CD4-positive, alpha-beta T cell treated with Interleukin-4 for 4 hours (primary cell): ENCODE results near the gene ZDHHC14.
"Not testable (repeated sequence)": the region's sequence is repeated elsewhere in the genome, so short reads cannot be mapped to it uniquely, and the experiment has no call there.

Experiments
- DNase-seq: peaks from one replicate; pipeline ENCODE4 v3.0.0-alpha.2; 2020

The ZDHHC14 gene

GRCh38 chr6:157676241-157676640, 295.3 kb downstream of the ZDHHC14 start:
- no peak for DNase-seq

- no peak for DNase-seq
Observed at GRCh38 chr6:157677235-157677634, 296.2 kb downstream of the ZDHHC14 start.

GRCh38 chr6:157679605-157680580, 298.9 kb downstream of the ZDHHC14 start:
- DNase-seq: no peak

DNA sequence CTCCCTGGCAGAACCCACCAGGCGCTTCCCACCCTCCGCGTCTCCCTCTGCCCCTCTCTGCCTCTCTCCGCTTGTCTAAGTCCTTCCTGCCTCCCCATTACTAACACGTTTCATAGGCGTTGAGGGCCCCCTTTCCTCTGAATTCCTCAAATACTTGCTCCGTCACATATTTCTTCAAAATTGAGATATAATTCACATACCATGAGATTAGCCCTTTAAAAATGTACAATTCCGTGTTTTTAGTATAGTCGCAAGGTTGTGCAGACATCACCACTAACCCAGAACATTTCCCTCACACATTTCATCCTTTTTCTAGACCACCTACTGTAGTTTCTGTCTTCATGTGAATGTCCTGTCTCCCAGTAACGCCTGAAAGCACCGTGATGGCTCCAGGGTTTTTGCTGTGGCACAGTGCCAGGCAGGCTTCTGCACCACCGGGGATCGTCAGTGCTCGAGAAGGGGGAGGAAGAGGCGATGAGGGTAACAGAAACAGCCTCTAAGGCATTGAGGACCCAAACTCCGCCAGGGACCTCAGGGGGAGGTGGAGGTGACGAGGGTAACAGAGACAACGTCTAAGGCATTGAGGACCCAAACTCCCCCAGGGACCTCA, 300.2 kb downstream of the ZDHHC14 start:
- DNase-seq: no peak

DNA sequence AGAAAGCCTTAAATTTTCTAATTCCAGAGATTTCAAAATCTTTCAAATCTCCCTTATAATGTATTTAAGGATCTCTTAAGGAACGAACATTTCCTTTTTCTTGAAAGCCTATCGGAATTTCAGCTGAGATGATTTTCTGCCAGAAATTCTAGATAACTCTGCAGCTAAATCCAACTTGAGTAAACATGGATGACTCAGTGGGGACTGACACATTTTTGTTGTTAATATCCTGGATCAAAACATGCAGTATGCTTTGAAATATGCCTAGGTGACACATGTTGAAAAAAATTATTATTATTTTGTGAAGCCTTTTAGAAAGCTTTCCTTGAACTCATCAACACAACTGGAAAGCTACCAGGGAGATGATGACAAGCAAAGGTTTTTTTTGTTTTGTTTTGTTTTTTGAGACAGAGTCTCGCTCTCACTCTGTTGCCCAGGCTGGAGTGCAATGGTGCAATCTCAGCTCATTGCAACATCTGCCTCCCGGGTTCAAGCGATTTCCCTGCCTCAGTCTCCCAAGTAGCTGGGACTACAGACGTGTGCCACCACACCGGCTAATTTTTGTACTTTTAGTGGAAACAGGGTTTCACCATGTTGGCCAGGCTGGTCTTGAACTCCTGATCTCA, 302.0 kb downstream of the ZDHHC14 start:
- no peak for DNase-seq

DNA sequence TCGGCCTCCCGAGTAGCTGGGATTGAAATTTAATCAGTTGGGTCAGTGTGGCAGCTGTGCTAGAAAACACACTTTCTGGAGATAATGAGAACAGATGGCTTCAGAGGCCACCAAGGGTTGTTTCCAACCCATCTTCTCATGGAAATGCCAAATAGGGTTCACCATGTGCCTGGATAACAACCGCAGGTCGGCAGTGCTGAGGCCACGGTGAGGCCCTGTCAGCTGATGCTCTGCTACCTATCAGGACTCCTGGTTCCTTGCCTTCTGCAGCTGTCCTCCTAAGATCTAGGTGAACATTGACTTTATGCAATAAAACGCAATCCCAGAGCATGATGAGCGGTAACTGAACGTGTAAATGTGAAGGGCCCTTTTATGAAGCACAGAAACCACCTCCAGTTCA, 302.7 kb downstream of the ZDHHC14 start:
- no peak for DNase-seq

DNA sequence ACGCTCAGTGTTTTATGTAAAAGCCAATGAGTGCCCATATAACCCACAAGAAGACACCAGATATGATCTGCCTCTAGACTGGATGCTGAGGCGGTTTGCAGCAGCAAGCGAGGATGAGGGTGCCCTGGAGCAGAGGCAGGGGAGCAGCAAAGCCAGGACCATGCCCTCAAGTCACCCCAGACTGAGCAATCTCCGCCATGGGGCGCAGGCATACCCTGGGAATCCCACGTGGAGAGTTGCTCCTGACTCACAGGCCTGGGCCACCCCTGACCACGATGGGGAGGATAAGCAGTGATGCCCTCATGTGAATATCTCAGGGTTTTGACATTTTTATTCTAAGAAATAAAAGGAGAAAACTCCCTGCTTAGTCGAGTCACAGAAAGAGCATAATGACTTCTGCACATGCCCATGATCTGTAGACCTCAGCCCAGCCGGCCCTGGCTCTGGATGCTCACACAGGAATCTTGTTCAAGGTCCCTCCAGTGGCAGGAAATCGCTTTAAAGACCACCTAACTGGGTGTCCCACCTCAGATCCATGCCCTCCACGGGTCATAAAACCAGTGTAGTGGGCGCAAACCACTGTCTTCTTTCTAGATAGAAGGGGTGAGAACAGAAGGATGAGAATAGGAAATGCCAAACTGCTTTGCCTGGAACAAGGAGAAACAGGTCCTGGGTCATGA, 303.8 kb downstream of the ZDHHC14 start:
- no peak for DNase-seq

- no peak for DNase-seq
Observed at GRCh38 chr6:157685596-157686280, 304.7 kb downstream of the ZDHHC14 start.

GRCh38 chr6:157688275-157688959, 307.4 kb downstream of the ZDHHC14 start:
- DNase-seq: no peak

- DNase-seq: no peak
Observed at GRCh38 chr6:157688960-157689599, 308.1 kb downstream of the ZDHHC14 start.

GRCh38 chr6:157689875-157690274, 308.9 kb downstream of the ZDHHC14 start:
- DNase-seq: no peak

- no peak for DNase-seq
Observed at GRCh38 chr6:157690441-157691210, 309.6 kb downstream of the ZDHHC14 start.

DNA sequence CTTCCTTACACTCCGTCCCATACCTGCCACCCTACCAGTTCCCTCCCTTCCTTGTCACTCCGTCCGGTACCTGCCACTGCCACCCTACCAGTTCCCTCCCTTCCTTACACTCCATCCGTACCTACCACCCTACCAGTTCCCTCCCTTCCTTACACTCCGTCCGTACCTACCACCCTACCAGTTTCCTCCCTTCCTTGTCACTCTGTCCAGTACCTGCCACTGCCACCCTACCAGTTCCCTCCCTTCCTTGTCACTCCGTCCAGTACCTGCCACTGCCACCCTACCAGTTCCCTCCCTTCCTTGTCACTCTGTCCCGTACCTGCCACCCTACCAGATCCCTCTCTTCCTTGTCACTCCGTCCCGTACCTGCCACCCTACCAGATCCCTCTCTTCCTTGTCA, 310.6 kb downstream of the ZDHHC14 start:
- not testable (repeated sequence) for DNase-seq

GRCh38 chr6:157693867-157694266, 312.9 kb downstream of the ZDHHC14 start:
- no peak for DNase-seq

DNA sequence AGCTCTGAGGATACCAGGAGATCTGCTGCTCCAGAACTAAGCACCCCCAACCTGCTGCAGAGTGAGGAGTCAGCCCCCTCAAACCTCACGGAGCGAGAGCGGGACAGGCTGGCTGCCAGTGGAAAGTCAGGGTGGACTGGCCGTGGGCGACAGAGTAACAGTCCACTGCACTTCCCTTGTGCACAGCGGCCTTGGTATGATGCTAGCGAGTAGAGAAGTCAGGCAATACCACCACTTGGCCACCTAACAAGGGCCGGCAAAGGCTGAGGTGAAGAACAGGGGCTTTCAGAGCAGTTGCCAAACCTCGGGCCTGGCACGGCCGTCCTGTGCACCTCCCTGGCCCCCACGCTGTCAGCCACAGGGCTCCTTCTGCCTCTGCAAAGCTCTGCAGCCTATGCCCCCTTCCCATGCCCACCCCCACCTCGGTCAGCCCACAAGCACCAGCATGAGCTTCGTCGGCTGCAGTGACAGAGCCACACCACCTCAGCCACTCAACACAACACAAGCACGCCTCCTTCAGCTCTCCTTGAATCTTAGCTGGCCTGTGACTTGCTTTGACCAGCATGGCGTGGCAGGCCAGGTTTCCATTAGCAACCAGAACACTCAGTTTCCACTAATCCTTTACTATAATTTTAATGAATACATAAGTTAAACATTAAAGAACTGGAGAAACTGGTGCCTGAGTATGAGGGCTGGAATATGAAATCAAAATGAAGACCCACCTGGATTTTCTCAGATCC, 314.5 kb downstream of the ZDHHC14 start:
- DNase-seq: no peak

DNA sequence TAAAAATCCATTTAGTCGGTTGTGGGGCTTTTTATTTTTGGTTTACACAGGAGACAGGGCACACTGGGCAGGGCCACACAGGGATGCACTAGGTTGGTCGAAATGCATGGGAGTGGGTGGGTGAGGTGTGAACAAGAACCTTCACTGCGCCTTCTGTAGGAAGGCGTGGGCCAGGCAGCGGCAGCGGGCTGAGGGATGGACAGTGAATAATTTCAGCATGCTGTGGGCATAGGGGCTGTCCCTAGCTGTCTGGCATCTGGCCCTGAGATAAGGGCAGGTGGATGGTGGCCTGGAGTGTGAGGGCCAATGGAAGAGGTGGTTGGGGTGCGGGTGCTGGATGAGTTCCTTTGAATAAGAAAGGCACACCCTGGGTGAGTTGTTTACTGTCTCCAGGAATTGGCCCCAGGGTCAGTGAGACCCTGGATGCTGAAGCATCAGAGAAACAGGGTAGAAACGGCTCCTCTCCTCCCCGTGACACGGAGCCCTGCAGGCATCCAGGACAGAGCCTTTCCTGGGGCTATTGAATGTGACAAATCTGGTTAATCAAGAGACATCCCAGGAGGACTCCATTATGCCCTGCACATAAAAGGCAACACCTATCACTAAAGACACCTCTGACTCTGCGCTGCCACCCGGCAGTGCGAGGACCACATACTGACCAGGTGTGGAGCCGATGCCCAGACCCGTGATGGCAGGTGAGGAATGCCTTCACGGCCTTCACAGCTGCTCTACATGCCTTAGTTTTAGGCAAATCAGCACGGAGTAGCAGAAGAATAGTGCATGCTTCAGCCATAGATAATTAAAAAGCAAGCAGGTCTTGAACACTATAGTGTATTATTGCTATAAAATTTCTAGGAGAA, 319.0 kb downstream of the ZDHHC14 start:
- DNase-seq: no peak

DNA sequence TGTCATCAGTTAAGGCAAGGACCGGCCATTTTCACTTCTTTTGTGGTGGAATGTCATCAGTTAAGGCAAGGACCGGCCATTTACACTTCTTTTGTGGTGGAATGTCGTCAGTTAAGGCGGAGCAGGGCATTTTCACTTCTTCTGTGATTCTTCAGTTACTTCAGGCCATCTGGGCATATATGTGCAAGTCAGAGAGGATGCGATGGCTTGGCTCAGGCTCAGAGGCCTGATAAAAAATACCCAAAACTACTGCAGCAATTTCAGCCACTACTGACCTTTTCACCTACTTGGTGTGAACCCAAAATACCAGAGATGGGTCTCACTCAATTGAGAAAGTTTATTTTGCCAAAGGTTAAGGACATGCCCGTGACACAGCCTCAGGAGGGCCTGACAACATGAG, 325.4 kb downstream of the ZDHHC14 start:
- not testable (repeated sequence) for DNase-seq

GRCh38 chr6:157706883-157707282, 325.9 kb downstream of the ZDHHC14 start:
- no peak for DNase-seq

- no peak for DNase-seq
Observed at GRCh38 chr6:157707576-157707975, 326.6 kb downstream of the ZDHHC14 start.
